ENCODE measurements around the gene NTSR1.

NTSR1 gene

GRCh38 chr20:62722627-62723026, 14.0 kb downstream of the NTSR1 start:
- no peak for TF ChIP-seq CTCF (IDR thresholded peaks at IDR 0.05)

GRCh38 chr20:62723351-62723750, 14.7 kb downstream of the NTSR1 start:
- TF ChIP-seq CTCF (IDR thresholded peaks at IDR 0.05) = no peak

GRCh38 chr20:62723768-62724450, 15.3 kb downstream of the NTSR1 start:
- no peak for TF ChIP-seq CTCF (IDR thresholded peaks at IDR 0.05)

- no peak for TF ChIP-seq CTCF (IDR thresholded peaks at IDR 0.05)
Observed at GRCh38 chr20:62724692-62725595, 16.3 kb downstream of the NTSR1 start.

GRCh38 chr20:62725596-62726268, 17.1 kb downstream of the NTSR1 start:
- no peak for TF ChIP-seq CTCF (IDR thresholded peaks at IDR 0.05)

- TF ChIP-seq CTCF (IDR thresholded peaks at IDR 0.05) = no peak
Observed at GRCh38 chr20:62726276-62726675, 17.6 kb downstream of the NTSR1 start.

- no peak for TF ChIP-seq CTCF (IDR thresholded peaks at IDR 0.05)
Observed at GRCh38 chr20:62726716-62727583, 18.3 kb downstream of the NTSR1 start.
